HG03139 (cell line): ENCODE measurements around the gene TXNL4B.

ENCODE experiments used
- ATAC-seq: cut with Tn5 transposase; IDR thresholded peaks from one replicate; pipeline ENCODE4 v1.9.1; 2021; ENCODE audit not compliant: unreplicated experiment

The TXNL4B gene

DNA sequence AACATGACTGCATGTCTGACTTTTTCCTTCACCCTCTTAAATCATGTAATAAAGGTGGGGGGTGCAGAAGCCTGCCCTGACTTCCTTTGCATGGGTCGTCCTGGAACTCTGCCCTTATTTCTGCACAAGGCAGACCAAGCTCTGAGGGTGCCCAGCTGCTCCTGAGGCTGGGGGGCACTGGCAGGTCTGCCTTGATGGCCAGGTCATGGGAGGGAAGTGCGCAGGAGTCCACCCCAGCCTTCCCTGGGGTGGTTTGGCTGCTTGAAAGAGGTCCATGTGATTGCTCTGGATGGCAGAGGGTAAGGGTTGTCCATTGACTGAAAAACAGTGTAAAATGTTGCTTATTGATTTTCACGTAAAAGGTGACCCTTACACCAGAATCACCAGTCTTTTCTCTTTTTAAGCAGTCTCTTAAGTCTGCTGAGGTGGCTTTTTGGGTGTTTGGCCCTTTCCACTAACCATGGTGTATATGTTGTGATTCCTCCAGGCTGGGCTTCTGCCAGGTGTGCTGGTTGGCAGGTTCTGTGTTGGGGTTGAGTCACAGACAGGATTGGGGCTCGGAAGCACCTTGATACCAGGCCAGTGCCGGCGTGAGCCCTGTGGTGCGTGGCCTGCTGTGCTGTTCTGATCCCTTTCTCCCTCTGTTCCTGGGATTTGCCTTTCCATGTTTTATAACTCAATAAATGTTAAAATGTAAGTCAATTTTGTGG lies 19.6 kb upstream of the TXNL4B start:
- no peak for ATAC-seq

DNA sequence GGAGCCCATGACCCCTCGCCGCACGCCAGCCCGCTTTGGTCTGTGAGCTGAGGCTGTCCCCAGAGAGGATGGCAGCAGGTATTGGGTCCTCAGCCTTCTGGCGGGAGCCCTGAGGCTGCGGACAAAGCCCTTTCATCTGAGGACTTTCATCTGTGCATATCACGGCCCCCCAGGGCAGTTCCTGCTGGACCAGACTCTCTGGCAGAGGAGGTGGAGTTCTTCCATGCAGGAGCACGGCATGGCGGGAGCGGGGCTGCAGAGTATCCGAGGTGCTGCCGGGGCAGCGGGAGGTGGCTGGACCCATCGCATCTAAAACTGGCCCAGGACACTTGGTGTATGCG lies 19.0 kb upstream of the TXNL4B start:
- ATAC-seq, result no peak

DNA sequence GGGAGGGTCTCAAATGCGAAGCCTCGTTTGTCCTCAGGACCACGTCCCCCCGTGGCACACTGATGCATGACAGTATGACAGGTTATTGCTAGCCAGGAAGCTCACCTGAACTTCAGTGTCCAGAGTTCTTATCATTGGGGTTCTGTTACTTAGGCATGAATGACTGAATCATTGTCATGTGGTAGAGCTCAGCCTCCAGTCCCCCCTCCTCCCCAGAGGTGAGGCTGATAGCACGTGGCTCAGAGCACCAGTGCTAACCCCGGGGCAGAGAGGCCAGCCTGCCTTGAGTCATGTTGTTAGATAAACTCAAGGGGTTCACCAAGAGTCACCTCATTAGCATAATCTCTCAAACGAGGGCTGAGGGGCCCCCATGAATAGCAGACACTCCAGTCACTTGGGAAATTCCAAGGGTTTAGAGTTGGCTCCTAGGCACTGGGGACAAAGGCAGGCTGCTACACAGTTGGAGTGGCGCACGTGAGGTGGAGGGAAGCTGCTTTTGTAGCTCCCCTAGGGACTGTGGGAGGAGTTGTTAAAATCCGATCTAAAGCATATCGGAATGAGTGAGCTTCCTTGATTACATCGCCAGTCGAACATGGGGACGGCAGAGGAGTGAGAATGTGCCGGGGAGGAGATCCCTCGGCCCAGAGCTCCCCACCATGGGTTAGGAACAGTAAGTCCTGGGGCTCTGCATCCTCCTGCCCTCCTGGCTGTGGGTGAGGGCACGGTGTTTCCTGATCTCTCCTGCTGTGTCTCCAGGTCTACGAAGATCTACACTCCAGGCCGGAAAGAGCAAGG lies 18.4 kb upstream of the TXNL4B start:
- ATAC-seq, result no peak

DNA sequence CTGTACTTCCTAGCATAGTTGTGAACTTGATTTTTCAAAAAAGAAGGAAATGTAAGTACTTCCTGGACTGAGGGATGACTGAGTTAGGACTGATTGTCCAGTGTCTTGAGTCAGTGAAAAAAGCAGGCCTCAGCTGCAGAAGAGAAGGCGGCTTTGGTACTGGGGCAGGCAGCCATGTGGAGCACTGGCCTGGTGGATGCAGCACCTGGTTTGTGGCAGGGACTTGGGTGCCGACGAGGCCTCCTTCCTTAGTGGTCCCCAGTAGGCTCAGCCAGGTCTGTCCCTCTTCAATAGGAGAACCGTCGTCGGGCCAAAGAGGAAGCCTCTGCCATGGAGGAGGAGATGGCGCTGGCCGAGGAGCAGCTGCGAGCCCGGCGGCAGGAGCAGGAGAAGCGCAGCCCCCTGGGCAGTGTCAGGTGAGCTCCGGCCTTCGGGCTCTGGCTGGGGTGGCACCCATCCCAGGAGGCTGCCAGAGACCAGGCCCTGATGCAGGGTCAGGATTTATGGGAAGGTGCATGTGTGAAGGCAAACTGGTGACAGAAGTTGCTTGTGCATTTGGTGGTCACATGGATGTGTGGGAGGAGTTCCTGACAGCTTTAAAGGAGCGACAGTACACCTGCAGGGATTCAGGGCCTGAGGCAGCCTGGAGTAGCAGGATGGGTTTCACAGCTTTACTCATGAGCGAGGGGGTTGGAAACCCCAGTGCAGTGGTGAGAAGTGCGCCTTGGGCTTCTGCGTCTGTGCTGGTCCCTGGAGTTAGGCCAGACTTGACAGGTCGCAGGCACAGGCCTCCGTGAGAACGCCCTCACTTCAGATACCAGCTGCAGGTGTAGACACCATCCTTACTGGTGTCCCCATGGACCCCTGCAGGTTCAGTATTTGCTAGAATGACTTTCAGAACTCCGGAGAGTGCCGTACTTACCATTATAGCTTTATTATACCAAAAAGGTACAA lies 17.5 kb upstream of the TXNL4B start:
- no peak for ATAC-seq

DNA sequence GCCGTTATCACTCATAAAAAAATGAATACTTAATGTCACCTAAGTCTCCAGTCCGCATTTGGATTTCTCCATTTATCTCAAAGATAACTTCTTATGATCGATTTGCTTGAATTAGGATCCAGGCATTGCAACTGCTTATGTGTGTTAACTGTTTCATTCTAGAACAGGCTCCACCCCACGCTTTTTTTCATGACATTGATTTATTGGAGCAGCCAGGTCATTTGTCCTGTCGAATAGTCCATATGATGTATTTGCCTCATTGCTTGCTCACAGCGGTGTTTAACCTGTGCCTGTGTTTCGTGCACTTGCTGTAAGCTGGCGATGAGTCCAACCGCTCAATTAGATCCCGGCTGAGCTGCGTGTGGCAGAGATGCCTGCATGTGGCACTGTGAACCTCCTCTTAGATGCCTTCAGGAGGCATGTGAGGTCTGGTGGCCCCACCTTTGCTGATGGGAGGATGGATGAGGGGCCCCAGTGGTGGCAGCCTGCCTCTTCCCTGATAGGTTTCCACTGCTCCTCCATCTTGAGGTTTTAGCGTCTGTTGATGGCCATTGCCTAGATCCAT lies 16.6 kb upstream of the TXNL4B start:
- ATAC-seq, result no peak

DNA sequence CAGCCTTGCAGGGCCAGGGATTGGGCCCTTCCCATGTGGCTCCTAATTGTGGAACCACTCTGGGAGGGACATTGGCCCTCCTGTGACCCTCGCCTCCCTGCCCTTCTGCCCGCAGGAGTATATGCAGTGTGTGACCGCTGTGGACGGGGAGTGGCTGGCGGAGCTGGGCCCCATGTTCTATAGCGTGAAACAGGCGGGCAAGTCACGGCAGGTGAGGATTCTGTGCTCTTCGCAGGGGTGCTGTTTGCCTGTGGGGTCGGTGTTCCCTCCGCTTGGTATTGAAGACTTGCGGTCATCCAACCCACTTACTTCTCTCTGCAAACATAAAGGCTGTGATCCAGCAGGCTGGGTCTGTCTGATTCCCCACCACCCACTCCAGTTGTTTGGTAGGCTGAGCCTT lies 15.9 kb upstream of the TXNL4B start:
- ATAC-seq, result no peak

DNA sequence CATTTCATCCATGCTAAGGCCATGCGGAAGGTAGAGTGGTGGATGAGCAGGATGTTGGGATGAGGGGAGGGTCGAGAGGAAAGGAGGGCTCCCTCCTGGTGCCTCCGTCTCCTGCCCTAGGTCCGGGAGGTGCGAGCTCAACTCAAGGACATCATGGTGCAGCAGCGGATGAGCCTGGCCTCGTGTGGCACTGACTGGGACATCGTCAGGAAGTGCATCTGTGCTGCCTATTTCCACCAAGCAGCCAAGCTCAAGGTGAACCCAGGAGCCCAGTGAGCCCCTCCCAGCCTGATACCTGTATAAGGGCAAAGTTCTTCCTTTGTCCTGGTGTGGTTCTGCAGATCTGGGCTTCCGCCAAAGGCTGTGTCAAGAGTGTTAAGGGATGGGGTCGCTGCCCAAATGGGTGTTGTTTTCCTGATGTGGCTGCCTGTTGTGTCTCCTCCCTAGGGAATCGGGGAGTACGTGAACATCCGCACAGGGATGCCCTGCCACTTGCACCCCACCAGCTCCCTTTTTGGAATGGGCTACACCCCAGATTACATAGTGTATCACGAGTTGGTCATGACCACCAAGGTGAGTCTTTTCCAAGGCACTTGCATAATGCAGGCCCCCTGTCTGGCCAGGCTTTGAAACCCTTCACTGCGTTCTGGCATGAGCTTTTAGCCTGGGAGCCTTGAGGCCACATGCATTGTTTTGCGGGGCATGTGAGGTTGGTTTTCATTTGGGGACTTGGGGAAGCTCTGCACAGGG lies 15.1 kb upstream of the TXNL4B start:
- ATAC-seq, result no peak

DNA sequence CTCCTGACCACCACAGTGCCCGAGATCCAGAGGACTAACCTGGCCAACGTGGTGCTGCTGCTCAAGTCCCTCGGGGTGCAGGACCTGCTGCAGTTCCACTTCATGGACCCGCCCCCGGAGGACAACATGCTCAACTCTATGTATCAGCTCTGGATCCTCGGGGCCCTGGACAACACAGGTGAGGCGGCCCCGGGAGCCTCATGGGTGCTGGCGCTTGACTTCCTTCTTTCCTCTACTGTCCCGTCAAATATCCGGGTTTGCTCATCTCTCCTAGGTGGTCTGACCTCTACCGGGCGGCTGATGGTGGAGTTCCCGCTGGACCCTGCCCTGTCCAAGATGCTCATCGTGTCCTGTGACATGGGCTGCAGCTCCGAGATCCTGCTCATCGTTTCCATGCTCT lies 14.0 kb upstream of the TXNL4B start:
- ATAC-seq, result no peak

DNA sequence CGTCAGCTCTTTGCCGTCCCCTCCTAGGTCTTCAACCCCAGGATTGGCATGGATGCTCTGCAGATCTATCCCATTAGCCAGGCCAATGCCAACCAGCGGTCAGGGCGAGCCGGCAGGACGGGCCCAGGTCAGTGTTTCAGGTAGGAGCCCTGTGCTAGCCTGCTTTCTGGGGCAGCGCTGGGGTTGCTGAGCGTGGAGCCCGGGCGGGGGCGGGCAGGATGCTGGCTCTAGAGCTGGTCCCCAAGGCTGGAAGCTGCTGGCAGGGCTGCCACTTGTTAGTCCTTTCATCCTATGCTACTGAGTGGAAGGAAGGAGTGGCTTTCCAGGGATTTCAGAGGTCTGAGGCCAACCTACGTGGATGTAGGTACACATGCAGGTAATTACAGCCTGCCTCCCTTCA lies 12.6 kb upstream of the TXNL4B start:
- ATAC-seq, result no peak

DNA sequence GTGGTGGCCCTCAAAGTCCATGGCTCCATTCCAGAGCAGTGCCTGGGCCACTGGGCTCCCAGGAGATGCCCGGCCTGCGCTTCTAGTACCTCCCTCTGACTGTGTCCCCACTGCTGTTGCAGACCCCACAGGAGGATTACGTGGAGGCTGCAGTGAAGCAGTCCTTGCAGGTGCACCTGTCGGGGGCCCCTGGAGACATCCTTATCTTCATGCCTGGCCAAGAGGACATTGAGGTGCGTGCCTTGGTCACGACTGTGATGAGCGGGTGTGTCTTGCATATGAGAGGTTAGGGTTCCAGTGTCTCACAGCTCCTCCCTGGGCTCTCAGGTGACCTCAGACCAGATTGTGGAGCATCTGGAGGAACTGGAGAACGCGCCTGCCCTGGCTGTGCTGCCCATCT lies 11.5 kb upstream of the TXNL4B start:
- ATAC-seq, result no peak

DNA sequence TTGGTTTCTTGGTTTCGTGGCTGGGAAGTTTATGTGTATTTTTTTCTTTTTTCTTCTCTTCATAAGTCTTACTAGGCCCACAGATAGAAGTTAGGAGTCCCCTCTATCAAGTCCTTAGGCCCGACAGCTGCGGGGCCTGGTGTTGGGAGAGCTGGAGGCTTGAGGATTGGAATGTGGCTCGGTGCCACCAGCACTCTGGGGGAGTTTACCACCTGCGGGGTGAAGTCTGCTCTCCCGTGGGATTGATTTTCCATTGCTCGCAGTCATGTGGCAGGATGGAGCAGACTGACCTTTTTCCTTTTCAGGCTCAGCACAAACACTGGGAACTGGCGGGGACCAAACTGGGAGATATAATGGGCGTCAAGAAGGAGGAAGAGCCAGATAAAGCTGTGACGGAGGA lies 7.8 kb upstream of the TXNL4B start:
- ATAC-seq, result no peak

DNA sequence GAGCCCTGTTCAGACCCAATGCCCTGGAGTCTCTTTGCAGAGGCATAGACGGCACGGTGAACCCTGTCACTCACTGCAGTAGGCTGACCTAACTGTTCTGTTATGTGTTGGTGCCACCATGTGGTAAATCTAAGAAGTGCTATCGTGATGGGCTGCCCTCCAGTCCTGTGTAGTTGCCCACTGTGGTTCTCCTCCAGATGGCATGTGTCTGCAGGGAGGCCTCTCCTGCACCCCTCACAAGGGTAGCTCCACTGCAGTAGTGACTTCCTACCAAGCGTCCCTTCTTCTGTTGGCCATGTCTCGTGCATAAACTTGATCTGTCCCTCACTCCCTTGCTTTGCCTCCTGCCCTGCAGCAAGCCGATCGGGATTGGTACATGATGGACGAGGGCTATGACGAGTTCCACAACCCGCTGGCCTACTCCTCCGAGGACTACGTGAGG lies 6.0 kb upstream of the TXNL4B start:
- no peak for ATAC-seq

DNA sequence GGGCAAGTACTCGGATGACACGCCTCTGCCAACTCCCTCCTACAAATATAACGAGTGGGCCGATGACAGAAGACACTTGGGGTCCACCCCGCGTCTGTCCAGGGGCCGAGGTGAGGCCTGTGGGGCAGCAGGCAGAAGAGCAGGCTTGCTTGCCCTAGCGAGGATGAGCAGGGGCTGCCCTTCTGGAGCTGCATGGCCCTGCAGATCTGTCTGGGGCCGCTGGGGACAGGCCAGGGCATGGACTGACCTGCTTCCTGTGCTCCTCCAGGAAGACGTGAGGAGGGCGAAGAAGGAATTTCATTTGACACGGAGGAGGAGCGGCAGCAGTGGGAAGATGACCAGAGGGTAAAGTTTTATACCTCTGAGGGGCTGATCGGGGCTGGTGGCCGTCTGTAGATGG lies 5.5 kb upstream of the TXNL4B start:
- ATAC-seq, result no peak

DNA sequence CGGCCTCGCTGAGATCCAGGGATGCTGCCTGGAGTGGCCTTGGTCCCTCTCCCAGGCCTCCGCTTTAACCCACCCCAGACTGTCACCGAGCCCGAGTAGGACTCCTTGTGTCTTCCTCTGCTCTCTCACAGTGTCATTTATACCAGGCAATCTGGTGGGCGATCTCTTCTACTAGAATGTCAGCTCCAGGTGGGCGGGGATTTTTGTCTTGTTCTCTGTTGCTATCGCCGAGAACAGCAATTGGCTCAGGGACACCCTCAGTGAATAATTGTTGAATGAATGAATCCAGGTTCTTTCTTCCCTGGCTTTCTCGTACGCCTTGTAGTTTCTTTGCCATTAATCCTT lies 818 bp upstream of the TXNL4B start:
- ATAC-seq, result no peak

DNA sequence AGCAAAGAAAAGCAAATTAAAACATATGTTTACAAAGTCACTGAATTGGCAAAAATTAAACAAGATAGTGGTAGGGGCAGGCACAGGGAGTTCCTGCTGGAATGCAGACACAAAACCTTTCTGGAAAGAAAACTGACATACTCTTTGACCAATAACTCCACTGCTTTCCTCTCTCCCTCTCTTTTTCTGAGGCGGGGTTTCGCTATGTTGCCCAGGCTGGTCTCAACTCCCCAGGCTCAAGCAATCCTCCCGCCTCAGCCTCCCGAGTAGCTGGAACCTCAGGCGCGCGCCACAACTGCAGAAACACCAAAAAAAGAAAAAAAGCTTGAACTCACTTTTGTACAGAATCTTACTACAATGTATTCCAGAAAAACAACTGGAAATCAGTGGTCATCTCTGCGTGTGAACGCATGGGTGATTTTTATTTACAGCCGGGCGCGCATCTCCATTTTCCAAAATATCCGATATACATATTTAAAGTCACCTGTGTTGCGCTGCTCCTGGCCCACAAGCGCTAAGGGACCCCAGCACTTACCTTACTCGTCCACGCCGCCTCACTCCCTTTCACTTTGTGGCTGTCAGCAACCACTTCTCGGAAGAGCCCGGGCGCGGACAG lies 480 bp downstream of the TXNL4B start:
- ATAC-seq, result no peak

DNA sequence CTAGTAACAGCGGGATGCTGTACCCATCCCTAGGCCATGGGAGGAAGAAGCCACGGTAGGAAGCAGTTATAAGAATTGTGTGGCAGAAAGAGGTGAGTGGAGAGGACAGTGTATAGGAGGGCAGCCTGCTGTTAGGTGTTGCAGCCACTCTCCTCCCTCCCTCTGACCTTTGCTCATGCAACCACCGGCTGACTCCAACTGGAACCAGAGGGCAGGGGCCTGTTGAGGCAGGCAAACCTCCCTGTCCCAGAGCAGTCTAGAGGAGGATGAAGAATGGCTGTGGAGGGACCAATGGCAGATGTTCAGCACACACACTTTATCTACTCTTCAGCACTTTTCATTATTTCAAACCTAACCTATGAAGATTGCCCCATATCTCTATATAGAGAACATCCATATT lies 2.2 kb downstream of the TXNL4B start:
- ATAC-seq, result no peak

DNA sequence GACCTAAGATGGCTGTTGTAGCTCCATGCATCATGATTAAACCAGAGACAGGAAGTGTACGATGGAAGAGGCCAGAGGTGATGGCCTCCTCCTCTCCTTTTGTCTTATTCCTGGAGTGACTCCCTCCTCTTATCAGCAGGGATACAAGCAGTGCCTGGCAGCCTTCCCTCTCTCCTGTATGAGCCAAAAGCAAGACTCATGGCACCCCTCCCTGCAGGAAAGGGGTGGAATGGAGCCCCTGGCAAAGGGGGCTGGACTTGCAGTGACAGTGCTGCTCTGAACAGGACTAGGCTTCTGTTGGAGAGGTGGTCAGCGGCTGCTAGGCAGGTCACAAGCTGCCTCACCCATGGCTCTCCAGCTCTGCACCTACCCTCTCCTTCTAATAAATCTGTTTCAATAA lies 8.4 kb downstream of the TXNL4B start:
- no peak for ATAC-seq

DNA sequence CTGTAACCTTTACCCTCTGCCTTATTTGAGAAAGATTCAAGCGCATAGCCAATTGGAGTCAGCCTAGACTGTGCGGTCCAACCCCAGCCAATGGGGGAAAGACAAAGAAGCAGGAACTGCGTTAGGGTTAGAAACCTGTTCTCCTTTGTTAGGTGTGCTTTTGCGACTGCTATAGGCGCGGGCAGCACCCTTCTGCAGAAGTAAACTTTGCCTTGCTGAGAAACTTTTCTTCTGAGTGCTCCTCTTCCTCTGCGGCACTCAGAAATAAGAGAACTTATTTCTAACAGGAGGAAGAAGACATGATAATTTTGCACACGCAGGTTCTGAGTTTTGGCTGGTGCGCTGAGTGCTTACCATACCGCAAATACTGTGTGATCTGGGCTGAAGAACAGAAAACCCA lies 9.0 kb downstream of the TXNL4B start:
- no peak for ATAC-seq

DNA sequence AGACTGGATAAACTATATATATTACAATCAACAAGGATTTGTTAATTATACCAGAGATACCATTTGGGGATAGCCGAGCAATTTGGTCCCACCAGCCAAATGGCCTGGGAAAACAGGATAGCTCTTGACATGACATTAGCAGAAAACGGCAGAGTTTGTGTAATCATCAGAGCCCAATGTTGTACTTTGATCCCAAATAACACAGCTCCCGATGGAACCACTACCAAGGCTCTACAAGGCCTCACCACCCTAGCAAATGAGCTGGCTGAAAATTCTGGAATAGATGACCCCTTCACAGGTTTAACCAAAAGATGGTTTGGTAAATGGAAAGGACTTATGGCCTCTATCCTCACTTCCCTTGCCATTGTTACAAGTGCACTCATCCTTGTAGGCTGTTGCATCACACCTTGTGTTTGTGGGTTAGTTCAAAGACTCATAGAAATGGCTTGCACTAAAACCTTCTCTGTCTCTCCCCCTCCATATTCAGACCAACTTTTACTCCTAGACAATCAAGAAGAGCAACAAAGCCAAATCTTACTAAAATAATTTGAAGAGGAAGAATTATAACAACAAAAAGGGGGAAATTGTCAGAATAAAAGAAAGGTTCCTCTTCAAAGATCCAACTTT lies 9.5 kb downstream of the TXNL4B start:
- no peak for ATAC-seq
